ENCODE measurements around the gene SIGLEC8. TPM values are rescaled to one million over a fixed set of nuclear protein-coding genes. Genes with fewer than 3 reads are reported as not detected.

Gene SIGLEC8
- total and polyA plus RNA-seq, 10 of the 15 experiments (the other 5 are each of a cell fraction or from before 2014, with no cell fraction given) = not detected

DNA sequence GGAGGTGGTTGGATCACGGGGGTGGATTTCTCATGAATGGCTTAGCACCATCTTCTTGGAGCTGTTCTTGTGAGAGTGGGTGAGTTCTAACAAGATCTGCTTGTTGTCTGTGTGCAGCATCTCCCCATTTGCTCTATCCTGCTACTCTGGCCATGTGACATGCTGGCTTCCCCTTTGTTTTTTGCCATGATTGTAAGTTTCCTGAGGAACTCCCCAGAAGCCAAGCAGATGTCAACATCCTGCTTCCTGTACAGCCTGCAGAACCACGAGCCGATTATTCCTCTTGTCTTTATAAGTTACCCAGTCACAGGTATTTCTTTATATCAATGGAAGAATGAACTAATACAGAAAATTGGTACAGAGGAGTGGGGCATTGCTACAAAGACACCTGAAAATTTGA is 45.6 kb upstream of the SIGLEC8 start:
- DNase-seq (ENCODE audit: low read depth, low spot score) (no peak), ATAC-seq (no peak), FAIRE-seq (no peak)
- Histone ChIP-seq H3K36me3 (ENCODE audit: control insufficient read depth in 2 of 2, insufficient read depth in 2 of 2, low read length in 1 of 2) (no peaks in the 10 kb centered on the region), H3K27ac (ENCODE audit: control insufficient read depth, insufficient read depth) (no peak overlapping the region), H3K79me2 (ENCODE audit: control insufficient read depth, insufficient read depth, low read length) (no peaks in the 10 kb centered on the region), H4K20me1 (ENCODE audit: control insufficient read depth, insufficient read depth) (no peaks in the 10 kb centered on the region), H3K9me3 (replicated peaks; ENCODE audit: control insufficient read depth, insufficient read depth, low read length) (no peaks in the 10 kb centered on the region; the same call in 2 of the 3 replicates), H3K4me3 (no peak overlapping the region), H3K9ac (ENCODE audit: control insufficient read depth, insufficient read depth, low read length) (no peak overlapping the region), H2AFZ (ENCODE audit: control insufficient read depth, low read depth, low read length) (no peak overlapping the region), H3K4me2 (ENCODE audit: control insufficient read depth, insufficient read depth) (no peak overlapping the region), H3K4me1 (ENCODE audit: control insufficient read depth, insufficient read depth, low read length) (peaks cover 4% of the 10 kb centered on the region; the same call in 1 of the 2 replicates), H3K27me3 (replicated peaks in 1 of 2; ENCODE audit: control insufficient read depth in 2 of 2, insufficient read depth in 2 of 2, low read length in 1 of 2) (no peaks in the 10 kb centered on the region)
- in situ Hi-C loops (cut with MboI) = no loop called here
- ChIA-PET POLR2A (no interaction called here), RAD21 (ENCODE audit: unreplicated experiment) (no interaction called here), CTCF (interaction anchor here (2.3 to 6.9 kb wide), 2 partner anchors 11 to 158 kb away, joined by 8 to 39 read pairs; no protein-coding TSS in a partner anchor), SMC1A (ENCODE audit: uncharacterized antibody, unreplicated experiment) (interaction anchor here (0.7 kb wide), 1 partner anchor 245 kb away, joined by 3 read pairs; no protein-coding TSS in a partner anchor)
- TF ChIP-seq EGR1 (IDR thresholded peaks at IDR 0.05; ENCODE audit: borderline replicate concordance in 1 of 2, low read depth in 2 of 2, low read length in 2 of 2) (no peak), PAX5 (IDR thresholded peaks at IDR 0.05; ENCODE audit: borderline replicate concordance, low read depth, low read length) (no peak), IRF3 (IDR thresholded peaks at IDR 0.05) (no peak), CHD1 (IDR thresholded peaks at IDR 0.05; ENCODE audit: low read depth, low read length) (no peak), FOXK2 (IDR thresholded peaks at IDR 0.05) (no peak), CEBPZ (IDR thresholded peaks at IDR 0.05; ENCODE audit: low read depth, low read length) (no peak), CTCF (IDR thresholded peaks at IDR 0.05 in 2 of 3, conservative IDR thresholded peaks at IDR 0.05 in 1 of 3; ENCODE audit: control insufficient read depth in 2 of 3, extremely low read depth in 1 of 3, insufficient read depth in 1 of 3, low read depth in 3 of 3, low read length in 3 of 3) (no peak), KAT2A (conservative IDR thresholded peaks at IDR 0.05; ENCODE audit: control insufficient read depth, low read depth, low read length) (no peak), MXI1 (IDR thresholded peaks at IDR 0.05; ENCODE audit: low read depth, low read length) (no peak), BRCA1 (IDR thresholded peaks at IDR 0.05; ENCODE audit: low read depth, low read length) (no peak), SP1 (IDR thresholded peaks at IDR 0.05; ENCODE audit: low read depth, low read length) (no peak)
- TF ChIP-seq, protein P1, sequence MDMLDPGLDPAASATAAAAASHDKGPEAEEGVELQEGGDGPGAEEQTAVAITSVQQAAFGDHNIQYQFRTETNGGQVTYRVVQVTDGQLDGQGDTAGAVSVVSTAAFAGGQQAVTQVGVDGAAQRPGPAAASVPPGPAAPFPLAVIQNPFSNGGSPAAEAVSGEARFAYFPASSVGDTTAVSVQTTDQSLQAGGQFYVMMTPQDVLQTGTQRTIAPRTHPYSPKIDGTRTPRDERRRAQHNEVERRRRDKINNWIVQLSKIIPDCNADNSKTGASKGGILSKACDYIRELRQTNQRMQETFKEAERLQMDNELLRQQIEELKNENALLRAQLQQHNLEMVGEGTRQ (IDR thresholded peaks at IDR 0.05; ENCODE audit: borderline replicate concordance, low read depth, low read length) = no peak
- WGBS (ENCODE audit: insufficient coverage, insufficient replicate concordance, low lambda C conversion rate, missing lambda C conversion rate) = 12% methylated on average over 3 of the region's 3 CpGs
- intact Hi-C loops (cut with micrococcal nuclease; ENCODE audit: unreplicated experiment) = no loop called here
- no TSS peak for BruUV-seq (replicated peaks)
